ENCODE measurements around the gene SFMBT2. TPM values are rescaled to one million over a fixed set of nuclear protein-coding genes. Genes with fewer than 3 reads are reported as not detected.

Gene SFMBT2
- total RNA-seq, 4 donors from 2014 or later, result 2.6 to 26.4 (median 4.5) TPM

DNA sequence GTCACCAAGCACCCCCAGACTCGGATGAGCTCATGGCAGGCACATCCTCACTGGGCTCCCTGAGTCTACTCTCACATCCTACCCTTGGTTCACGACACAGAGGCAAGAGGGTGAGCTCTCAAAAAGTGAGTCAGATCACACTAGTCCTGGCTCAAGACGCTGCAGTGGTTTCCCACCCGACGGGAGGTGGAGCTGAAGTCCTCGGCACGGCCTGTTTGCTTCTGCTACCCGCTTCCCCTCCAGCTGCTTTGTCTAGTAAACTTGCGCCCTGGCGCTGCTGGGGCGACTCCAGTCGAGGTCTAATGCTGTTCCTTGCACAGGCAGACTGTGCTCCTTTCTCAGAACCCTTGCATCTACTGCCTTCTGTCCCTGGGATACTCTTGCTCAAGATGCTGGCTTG lies 13.5 kb upstream of the SFMBT2 start:
- Histone ChIP-seq H3K27ac (no peak overlapping the region), H3K9me3 (no peaks in the 10 kb centered on the region), H3K36me3 (no peaks in the 10 kb centered on the region), H3K4me1 (no peaks in the 10 kb centered on the region), H3K4me3 (no peak overlapping the region), H3K27me3 (no peaks in the 10 kb centered on the region)
- TF ChIP-seq POLR2A (IDR thresholded peaks at IDR 0.05), result no peak
- TF ChIP-seq, protein P1, sequence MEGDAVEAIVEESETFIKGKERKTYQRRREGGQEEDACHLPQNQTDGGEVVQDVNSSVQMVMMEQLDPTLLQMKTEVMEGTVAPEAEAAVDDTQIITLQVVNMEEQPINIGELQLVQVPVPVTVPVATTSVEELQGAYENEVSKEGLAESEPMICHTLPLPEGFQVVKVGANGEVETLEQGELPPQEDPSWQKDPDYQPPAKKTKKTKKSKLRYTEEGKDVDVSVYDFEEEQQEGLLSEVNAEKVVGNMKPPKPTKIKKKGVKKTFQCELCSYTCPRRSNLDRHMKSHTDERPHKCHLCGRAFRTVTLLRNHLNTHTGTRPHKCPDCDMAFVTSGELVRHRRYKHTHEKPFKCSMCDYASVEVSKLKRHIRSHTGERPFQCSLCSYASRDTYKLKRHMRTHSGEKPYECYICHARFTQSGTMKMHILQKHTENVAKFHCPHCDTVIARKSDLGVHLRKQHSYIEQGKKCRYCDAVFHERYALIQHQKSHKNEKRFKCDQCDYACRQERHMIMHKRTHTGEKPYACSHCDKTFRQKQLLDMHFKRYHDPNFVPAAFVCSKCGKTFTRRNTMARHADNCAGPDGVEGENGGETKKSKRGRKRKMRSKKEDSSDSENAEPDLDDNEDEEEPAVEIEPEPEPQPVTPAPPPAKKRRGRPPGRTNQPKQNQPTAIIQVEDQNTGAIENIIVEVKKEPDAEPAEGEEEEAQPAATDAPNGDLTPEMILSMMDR (IDR thresholded peaks at IDR 0.05), result no peak
- DNase-seq, result peak in 2 of 3 donors; percentile 34 to 60

DNA sequence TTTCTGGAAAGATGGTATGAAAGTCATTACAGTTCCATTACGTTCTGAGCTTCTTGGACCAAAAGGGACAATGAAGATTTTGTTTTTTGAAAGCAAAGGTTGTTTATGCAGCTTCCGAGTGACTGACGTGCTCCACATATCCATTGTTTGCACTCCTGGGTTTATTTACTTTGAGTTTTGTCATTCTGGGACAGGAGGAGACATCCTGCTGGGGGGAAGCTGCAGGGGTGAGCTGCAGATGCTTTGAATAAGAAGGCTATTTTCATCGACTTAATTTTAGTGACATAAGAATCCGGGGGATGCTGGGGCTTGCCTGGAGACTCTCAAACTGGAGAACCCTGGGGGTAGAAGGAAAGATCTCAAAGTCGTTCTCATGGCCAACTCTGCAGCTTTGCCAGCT lies 12.7 kb upstream of the SFMBT2 start:
- no peak for DNase-seq
- Histone ChIP-seq H3K36me3 (no peaks in the 10 kb centered on the region), H3K4me1 (no peaks in the 10 kb centered on the region), H3K27ac (no peak overlapping the region), H3K27me3 (no peaks in the 10 kb centered on the region), H3K9me3 (no peaks in the 10 kb centered on the region), H3K4me3 (no peak overlapping the region)
- TF ChIP-seq, protein P1 (IDR thresholded peaks at IDR 0.05), result no peak
- no peak for TF ChIP-seq POLR2A (IDR thresholded peaks at IDR 0.05)

DNA sequence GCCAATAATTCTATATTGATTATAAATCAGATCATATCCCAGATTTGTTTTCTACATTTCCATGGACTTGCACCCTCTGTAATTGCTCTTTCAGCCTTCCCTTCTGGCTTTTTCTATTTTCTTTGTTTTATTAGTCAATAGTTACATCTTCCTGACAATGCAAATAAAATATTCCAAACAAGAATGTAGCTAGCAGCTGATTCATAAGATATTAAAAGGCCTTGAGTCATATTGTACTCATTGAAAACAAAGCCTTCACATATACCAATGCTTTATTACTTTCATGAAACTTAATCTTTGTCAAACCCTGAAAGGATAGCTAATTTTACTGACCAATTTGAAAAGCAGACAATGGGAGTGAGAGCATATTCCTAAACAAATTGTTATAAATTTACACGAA lies 10.7 kb upstream of the SFMBT2 start:
- no peaks in the 10 kb centered on the region for H3K27me3 ChIP-seq
- H3K36me3 ChIP-seq, result no peaks in the 10 kb centered on the region
- H3K4me3 ChIP-seq, result no peak overlapping the region
- no peak overlapping the region for H3K27ac ChIP-seq
- TF ChIP-seq POLR2A (IDR thresholded peaks at IDR 0.05), result no peak
- TF ChIP-seq, protein P1 (IDR thresholded peaks at IDR 0.05), result no peak
- DNase-seq, result no peak
- H3K9me3 ChIP-seq, result no peaks in the 10 kb centered on the region
- no peaks in the 10 kb centered on the region for H3K4me1 ChIP-seq

DNA sequence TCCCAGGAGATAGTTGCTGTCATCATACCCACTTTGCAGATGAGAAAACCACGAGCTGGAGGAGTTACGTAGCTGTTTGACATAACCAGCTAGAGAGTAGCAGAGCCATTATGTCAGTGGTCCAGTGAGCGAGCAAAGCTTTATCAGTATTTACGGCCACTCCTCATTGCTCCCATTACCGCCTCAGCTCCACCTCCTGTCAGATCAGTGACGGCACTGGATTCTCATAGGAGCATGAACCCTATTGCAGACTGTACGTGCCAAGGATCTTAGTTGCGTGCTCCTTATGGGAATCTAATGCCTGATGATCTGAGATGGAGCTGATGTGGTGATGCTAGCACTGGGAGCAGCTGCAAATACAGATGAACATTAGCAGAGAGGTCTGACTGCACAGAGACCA lies 9.2 kb upstream of the SFMBT2 start:
- H3K4me3 ChIP-seq, result no peak overlapping the region
- no peak for DNase-seq
- H3K27me3 ChIP-seq, result no peaks in the 10 kb centered on the region
- no peak for TF ChIP-seq POLR2A (IDR thresholded peaks at IDR 0.05)
- TF ChIP-seq, protein P1 (IDR thresholded peaks at IDR 0.05), result no peak
- H3K4me1 ChIP-seq, result no peaks in the 10 kb centered on the region
- no peaks in the 10 kb centered on the region for H3K9me3 ChIP-seq
- H3K36me3 ChIP-seq, result no peaks in the 10 kb centered on the region
- H3K27ac ChIP-seq, result no peak overlapping the region

DNA sequence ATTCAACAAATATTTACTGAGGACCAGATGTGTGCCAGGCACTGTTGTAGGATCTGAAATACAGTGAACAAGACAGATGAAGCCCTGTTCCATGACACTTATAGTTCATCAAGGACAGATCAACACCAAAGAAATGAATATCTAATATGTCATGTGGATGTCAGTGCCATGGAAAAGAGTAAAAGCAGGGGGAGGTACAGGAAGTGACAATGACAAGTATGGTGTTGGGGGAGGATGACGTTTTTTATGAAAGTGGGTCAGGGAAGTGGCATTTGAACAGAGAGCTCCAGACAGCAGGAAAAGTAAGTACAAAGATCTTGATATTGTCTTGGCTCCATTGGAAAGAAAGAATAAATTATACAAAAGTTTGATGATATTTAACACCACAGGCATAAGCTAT lies 7.0 kb upstream of the SFMBT2 start:
- no peak for DNase-seq
- Histone ChIP-seq H3K9me3 (no peaks in the 10 kb centered on the region), H3K27ac (no peak overlapping the region), H3K36me3 (no peaks in the 10 kb centered on the region), H3K27me3 (no peaks in the 10 kb centered on the region), H3K4me3 (no peak overlapping the region), H3K4me1 (peaks cover 0 to 4% (median 2%) of the 10 kb centered on the region in 4 donors)
- TF ChIP-seq POLR2A (IDR thresholded peaks at IDR 0.05), result no peak
- TF ChIP-seq, protein P1 (IDR thresholded peaks at IDR 0.05), result no peak

DNA sequence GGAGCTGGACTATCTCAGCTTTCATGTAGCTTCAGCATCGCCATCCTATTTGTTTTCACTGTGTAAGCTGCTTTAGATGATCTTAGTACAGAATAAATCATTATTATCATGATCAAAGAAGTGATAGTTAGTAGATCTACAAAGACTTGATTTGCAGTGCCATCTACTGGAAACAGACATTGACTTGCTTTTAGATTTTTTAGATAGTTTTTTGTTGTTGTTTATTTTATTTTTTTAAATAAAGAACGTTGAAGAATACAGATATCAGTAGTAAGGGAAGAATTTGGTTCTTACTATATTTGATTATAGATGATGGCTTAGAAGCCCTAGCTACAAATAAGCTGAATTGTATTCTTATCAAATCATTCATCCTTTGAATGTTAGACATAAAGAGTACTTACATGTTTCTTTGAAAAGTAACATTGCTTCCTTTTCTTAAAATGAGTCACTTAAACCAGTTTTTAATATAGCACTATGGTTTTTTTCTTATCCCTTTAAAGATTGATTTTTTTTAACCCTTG lies 6.3 kb upstream of the SFMBT2 start:
- Histone ChIP-seq H3K9me3 (no peaks in the 10 kb centered on the region), H3K27me3 (no peaks in the 10 kb centered on the region), H3K4me1 (peaks cover 0 to 8% (median 4%) of the 10 kb centered on the region in 4 donors), H3K36me3 (no peaks in the 10 kb centered on the region), H3K27ac (no peak overlapping the region), H3K4me3 (no peak overlapping the region)
- TF ChIP-seq POLR2A (IDR thresholded peaks at IDR 0.05), result no peak
- TF ChIP-seq, protein P1 (IDR thresholded peaks at IDR 0.05), result peak in 5 of 6 experiments; percentile 22 to 54 (median 35)
- DNase-seq, result no peak
